ENCODE data around the gene GRM8. TPM values are rescaled to one million over a fixed set of nuclear protein-coding genes. Genes with fewer than 3 reads are reported as not detected.

GRM8 gene
- total RNA-seq, 1 experiment from 2014 or later: 1.8 TPM

- Histone ChIP-seq H3K9me3 (ENCODE audit: control insufficient read depth, low read depth, low read length) (no peaks in the 10 kb centered on the region), H4K20me1 (ENCODE audit: control insufficient read depth, insufficient read depth, insufficient read length) (no peaks in the 10 kb centered on the region), H3K4me2 (ENCODE audit: insufficient read depth, insufficient read length, low read length) (no peak overlapping the region), H2AFZ (ENCODE audit: low read length) (no peak overlapping the region), H4K91ac (ENCODE audit: insufficient read length, low read depth, low read length) (no peak overlapping the region), H3T11ph (ENCODE audit: low read length) (no peak overlapping the region), H2BK15ac (ENCODE audit: low read depth, low read length) (no peak overlapping the region), H3K56ac (ENCODE audit: insufficient read length, low read depth, low read length) (no peak overlapping the region), H3K79me1 (ENCODE audit: insufficient read depth, low read depth, low read length, poor library complexity, severe bottlenecking) (no peaks in the 10 kb centered on the region), H3K18ac (ENCODE audit: insufficient read length, low read depth, low read length) (no peak overlapping the region), H3K27me3 (ENCODE audit: insufficient read depth, low read length) (no peaks in the 10 kb centered on the region), H2BK120ac (ENCODE audit: low read depth, low read length, poor library complexity, severe bottlenecking) (no peak overlapping the region), H4K8ac (replicated peaks; ENCODE audit: insufficient read length, low read depth, low read length) (no peak overlapping the region), H3K14ac (ENCODE audit: insufficient read depth, low read length) (no peak overlapping the region), H3K23ac (ENCODE audit: insufficient read length, low read depth, low read length) (no peak overlapping the region), H3K4me1 (ENCODE audit: insufficient read depth, low read length) (no peaks in the 10 kb centered on the region), H2BK12ac (ENCODE audit: insufficient read length, low read depth, low read length) (no peak overlapping the region), H3K27ac (ENCODE audit: insufficient read length, low read depth, low read length) (no peak overlapping the region), H3K79me2 (ENCODE audit: insufficient read depth, low read length) (no peaks in the 10 kb centered on the region), H4K5ac (ENCODE audit: insufficient read length, low read depth, low read length) (no peak overlapping the region), H2BK5ac (ENCODE audit: insufficient read length, low read length) (no peak overlapping the region), H2AK5ac (ENCODE audit: insufficient read length, low read length) (no peak overlapping the region), H3K4ac (ENCODE audit: low read depth, low read length) (no peak overlapping the region), H2BK20ac (ENCODE audit: low read depth, low read length, poor library complexity, severe bottlenecking) (no peak overlapping the region), H3K23me2 (ENCODE audit: insufficient read length, low read depth, low read length, poor library complexity, severe bottlenecking) (no peaks in the 10 kb centered on the region), H3K9ac (ENCODE audit: extremely low read depth, insufficient read length, low read length) (no peak overlapping the region)
- Mint-ChIP-seq H3K9me3 (no peaks in the 10 kb centered on the region), H3K4me3 (no peak overlapping the region), H3K36me3 (ENCODE audit: insufficient read depth in 1 of 3, low read depth in 3 of 3) (no peaks in the 10 kb centered on the region; a peak in 1 of 7 replicates), H3K4me1 (no peaks in the 10 kb centered on the region), H3K27me3 (ENCODE audit: low read depth) (peaks cover 11% of the 10 kb centered on the region), H3K27ac (no peak overlapping the region)
- no peak for DNase-seq
- no peak for TF ChIP-seq CTCF (conservative IDR thresholded peaks at IDR 0.05)
These were observed 321.2 kb downstream of the GRM8 start for GRCh38 chr7:126931581-126931980.

Data from H9 (cell line).